SU-DHL-6 (cell line): ENCODE measurements around the gene PLA1A.

ENCODE experiments used
- EZH2phosphoT487 ChIP-seq: fragments of 200-600 bp; sonication (generic), shearing (Covaris generic); conservative IDR thresholded peaks from 2 replicates; pipeline ENCODE4 v1.6.1; 2018; ENCODE audit warnings: mild to moderate bottlenecking, antibody characterized with exemption, low read length, moderate library complexity, mixed read lengths
- TF ChIP-seq, protein P1 (sequence below): fragments of 200-600 bp; sonication (generic); IDR thresholded peaks from one replicate; pipeline ENCODE4 v1.5.1; 2017; ENCODE audit warnings: antibody characterized with exemption, mild to moderate bottlenecking, low read length, moderate library complexity; ENCODE audit not compliant: insufficient read depth, poor library complexity, severe bottlenecking

DNA sequence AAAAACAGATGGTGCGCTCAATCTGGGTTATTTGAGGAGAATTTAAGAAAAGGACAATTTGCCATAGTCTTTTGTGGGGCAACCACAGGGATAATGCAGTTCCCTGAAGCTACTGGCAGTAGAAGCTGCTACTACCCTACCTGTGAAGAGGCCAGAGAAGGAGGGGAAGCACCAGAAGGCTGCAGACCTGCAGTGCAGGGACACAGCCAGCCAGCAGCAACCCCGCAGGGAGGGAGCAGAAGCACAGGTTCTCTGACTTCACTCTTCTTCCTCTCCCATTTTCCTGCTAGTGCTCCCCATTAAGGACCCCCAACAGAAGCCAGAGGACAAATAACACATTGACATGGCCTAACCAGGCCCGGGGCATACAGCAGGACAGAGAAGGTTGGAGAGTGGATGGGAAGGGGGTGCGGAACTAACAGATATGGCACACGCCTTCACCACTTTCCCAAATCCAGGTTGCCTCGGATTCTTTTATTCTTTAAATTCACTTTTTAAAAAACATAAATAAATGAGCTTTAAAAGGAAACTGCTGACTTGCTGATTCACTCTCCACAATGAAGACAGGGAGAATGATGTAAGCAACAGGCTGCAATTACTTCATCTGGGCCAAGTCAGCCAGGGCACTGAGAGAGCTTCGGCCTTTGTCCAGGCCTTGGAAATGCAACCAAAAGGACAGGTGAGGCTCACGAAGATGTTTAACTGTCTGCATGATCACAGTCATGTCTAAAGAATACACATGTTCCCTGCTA lies 32.6 kb downstream of the PLA1A start:
- TF ChIP-seq, protein P1, sequence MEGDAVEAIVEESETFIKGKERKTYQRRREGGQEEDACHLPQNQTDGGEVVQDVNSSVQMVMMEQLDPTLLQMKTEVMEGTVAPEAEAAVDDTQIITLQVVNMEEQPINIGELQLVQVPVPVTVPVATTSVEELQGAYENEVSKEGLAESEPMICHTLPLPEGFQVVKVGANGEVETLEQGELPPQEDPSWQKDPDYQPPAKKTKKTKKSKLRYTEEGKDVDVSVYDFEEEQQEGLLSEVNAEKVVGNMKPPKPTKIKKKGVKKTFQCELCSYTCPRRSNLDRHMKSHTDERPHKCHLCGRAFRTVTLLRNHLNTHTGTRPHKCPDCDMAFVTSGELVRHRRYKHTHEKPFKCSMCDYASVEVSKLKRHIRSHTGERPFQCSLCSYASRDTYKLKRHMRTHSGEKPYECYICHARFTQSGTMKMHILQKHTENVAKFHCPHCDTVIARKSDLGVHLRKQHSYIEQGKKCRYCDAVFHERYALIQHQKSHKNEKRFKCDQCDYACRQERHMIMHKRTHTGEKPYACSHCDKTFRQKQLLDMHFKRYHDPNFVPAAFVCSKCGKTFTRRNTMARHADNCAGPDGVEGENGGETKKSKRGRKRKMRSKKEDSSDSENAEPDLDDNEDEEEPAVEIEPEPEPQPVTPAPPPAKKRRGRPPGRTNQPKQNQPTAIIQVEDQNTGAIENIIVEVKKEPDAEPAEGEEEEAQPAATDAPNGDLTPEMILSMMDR: no peak
- TF ChIP-seq EZH2phosphoT487: no peak
